GM23338 (cell line): ENCODE data around the gene ASAP2. TPM values are rescaled to one million over a fixed set of nuclear protein-coding genes. Genes with fewer than 3 reads are reported as not detected.

Experiments used
- ATAC-seq: fragments of 200-7000 bp; cut with Tn5 transposase; 3 replicates; pipeline ENCODE4 v1.9.1; 2020
- DNase-seq: peaks from one replicate; pipeline ENCODE4 v3.0.0-alpha.2; 2015; ENCODE audit warnings: low spot score
- H2AFZ ChIP-seq: fragments of 200-600 bp; sonication (generic); 2 replicates; pipeline ENCODE4 v1.8.0; 2016; ENCODE audit warnings: antibody characterized with exemption, mild to moderate bottlenecking, moderate library complexity
- H3F3A ChIP-seq: fragments of 200-600 bp; sonication (generic); replicated peaks from 2 replicates; pipeline ENCODE4 v1.8.0; 2017; ENCODE audit warnings: antibody characterized with exemption, mixed run types, low read depth
- H3K27ac ChIP-seq: fragments of 200-600 bp; sonication (generic); 2 replicates; pipeline ENCODE4 v1.6.1; 2016; ENCODE audit warnings: low read depth
- H3K27me3 ChIP-seq: fragments of 200-600 bp; sonication (generic); 2 replicates; pipeline ENCODE4 v1.8.0; 2016; ENCODE audit warnings: mild to moderate bottlenecking, mixed run types, moderate library complexity; ENCODE audit not compliant: insufficient read depth
- H3K36me3 ChIP-seq: fragments of 200-600 bp; sonication (generic); 2 replicates; pipeline ENCODE4 v1.8.0; 2016; ENCODE audit warnings: mild to moderate bottlenecking; ENCODE audit not compliant: insufficient read depth
- H3K4me1 ChIP-seq: fragments of 200-600 bp; sonication (generic); 2 replicates; pipeline ENCODE4 v1.8.0; 2016; ENCODE audit warnings: mild to moderate bottlenecking, moderate library complexity; ENCODE audit not compliant: insufficient read depth
- H3K4me2 ChIP-seq: fragments of 200-600 bp; sonication (generic); 2 replicates; pipeline ENCODE4 v1.7.1; 2017; ENCODE audit warnings: mixed run types
- H3K4me3 ChIP-seq: fragments of 200-600 bp; sonication (generic); 2 replicates; pipeline ENCODE4 v1.6.1; 2016; ENCODE audit warnings: mixed run types
- H3K79me2 ChIP-seq: fragments of 200-600 bp; sonication (generic); replicated peaks from 2 replicates; pipeline ENCODE4 v1.8.0; 2017; ENCODE audit warnings: mild to moderate bottlenecking; ENCODE audit not compliant: insufficient read depth
- H3K9me2 ChIP-seq: fragments of 200-600 bp; sonication (generic); 2 replicates; pipeline ENCODE4 v1.8.0; 2017; ENCODE audit not compliant: insufficient read depth
- H4K20me1 ChIP-seq: fragments of 200-600 bp; sonication (generic); replicated peaks from 2 replicates; pipeline ENCODE4 v1.8.0; 2017; ENCODE audit warnings: mild to moderate bottlenecking; ENCODE audit not compliant: insufficient read depth
- H3K27ac Mint-ChIP-seq: 2 replicates; pipeline ENCODE4 v1.8.0; 2020; ENCODE audit warnings: inconsistent platforms, mild to moderate bottlenecking, moderate library complexity, mixed read lengths
- H3K27me3 Mint-ChIP-seq: 3 replicates; pipeline ENCODE4 v1.8.0; 2022; ENCODE audit warnings: low read depth, mild to moderate bottlenecking, moderate library complexity, mixed read lengths, inconsistent platforms; ENCODE audit not compliant: insufficient read depth, poor library complexity
- H3K36me3 Mint-ChIP-seq: 3 replicates; pipeline ENCODE4 v1.8.0; 2021; ENCODE audit warnings: low read depth, mild to moderate bottlenecking, inconsistent platforms, moderate library complexity, mixed read lengths
- H3K4me1 Mint-ChIP-seq: 3 replicates; pipeline ENCODE4 v1.8.0; 2020; ENCODE audit warnings: mild to moderate bottlenecking, inconsistent platforms, mixed read lengths
- H3K4me3 Mint-ChIP-seq: 3 replicates; pipeline ENCODE4 v1.8.0; 2021; ENCODE audit warnings: moderate library complexity, mild to moderate bottlenecking, inconsistent platforms, mixed read lengths
- H3K9me3 Mint-ChIP-seq: 3 replicates; pipeline ENCODE4 v1.8.0; 2020; ENCODE audit warnings: moderate library complexity, mild to moderate bottlenecking, inconsistent platforms, mixed read lengths
- CREB1 ChIP-seq: fragments of 250-450 bp; sonication (Bioruptor Pico); IDR thresholded peaks from 2 replicates; pipeline ENCODE4 v1.5.0; 2020; ENCODE audit warnings: low read depth, mild to moderate bottlenecking, moderate library complexity
- JUNB ChIP-seq: IDR thresholded peaks from one replicate; pipeline ENCODE4 v1.6.1; 2016; ENCODE audit warnings: antibody characterized with exemption; ENCODE audit not compliant: unreplicated experiment
- NANOG ChIP-seq: IDR thresholded peaks from 2 replicates; pipeline ENCODE4 v1.6.1; 2016; ENCODE audit warnings: antibody characterized with exemption, borderline replicate concordance
- POLR2AphosphoS5 ChIP-seq: IDR thresholded peaks from 2 replicates; pipeline ENCODE4 v1.6.1; 2016; ENCODE audit warnings: antibody characterized with exemption, low read depth
- STAT1 ChIP-seq: IDR thresholded peaks from one replicate; pipeline ENCODE4 v1.6.1; 2016; ENCODE audit warnings: antibody characterized with exemption; ENCODE audit not compliant: unreplicated experiment
- ZNF114 ChIP-seq: fragments of 250-450 bp; sonication (Bioruptor Pico); IDR thresholded peaks from 2 replicates; pipeline ENCODE4 v1.5.0; 2020; ENCODE audit warnings: mild to moderate bottlenecking, moderate library complexity
- ZNF331 ChIP-seq: fragments of 250-450 bp; sonication (Bioruptor Pico); IDR thresholded peaks from 2 replicates; pipeline ENCODE4 v1.5.0; 2020; ENCODE audit warnings: low read depth, mild to moderate bottlenecking, moderate library complexity
- polyA plus RNA-seq: library from polyadenylated mRNA; unstranded; fragments of >200 nt; fragmentation: Nextera tagmentation; extraction: Ambion mirVana; gene quantifications from 2 replicates; pipeline ENCODE4 v1.2.1, GENCODE V29; 2016
- total RNA-seq: library from RNA; depleted of rRNA; stranded (reverse); fragments of >200 nt; shearing (Covaris generic); gene quantifications from 2 replicates; pipeline ENCODE4 v1.2.3, GENCODE V29; 2014
- TF ChIP-seq, protein P1 (sequence below), 2 experiments: fragments of 200-600 bp in 1 of 2; sonication (generic) in 1 of 2; conservative IDR thresholded peaks; 2 replicates each; pipeline versions ENCODE4 v1.5.1 to v1.6.1; 2016 to 2017; ENCODE audit warnings: antibody characterized with exemption in 2 of 2, low read depth in 2 of 2, mild to moderate bottlenecking in 2 of 2, moderate library complexity in 1 of 2
- TF ChIP-seq, protein P2 (sequence below): IDR thresholded peaks from one replicate; pipeline ENCODE4 v1.6.1; 2018; ENCODE audit warnings: antibody characterized with exemption; ENCODE audit not compliant: unreplicated experiment
- TF ChIP-seq, protein P3 (sequence below): fragments of 250-450 bp; sonication (Bioruptor Pico); IDR thresholded peaks from 2 replicates; pipeline ENCODE4 v1.5.0; 2020; ENCODE audit warnings: mild to moderate bottlenecking, moderate library complexity
- TF ChIP-seq, protein P4 (sequence below): IDR thresholded peaks from 2 replicates; pipeline ENCODE4 v1.6.1; 2016; ENCODE audit warnings: antibody characterized with exemption

Gene ASAP2
- total and polyA plus RNA-seq, 2 experiments from 2014 or later: 2.6 to 15.6 TPM

DNA sequence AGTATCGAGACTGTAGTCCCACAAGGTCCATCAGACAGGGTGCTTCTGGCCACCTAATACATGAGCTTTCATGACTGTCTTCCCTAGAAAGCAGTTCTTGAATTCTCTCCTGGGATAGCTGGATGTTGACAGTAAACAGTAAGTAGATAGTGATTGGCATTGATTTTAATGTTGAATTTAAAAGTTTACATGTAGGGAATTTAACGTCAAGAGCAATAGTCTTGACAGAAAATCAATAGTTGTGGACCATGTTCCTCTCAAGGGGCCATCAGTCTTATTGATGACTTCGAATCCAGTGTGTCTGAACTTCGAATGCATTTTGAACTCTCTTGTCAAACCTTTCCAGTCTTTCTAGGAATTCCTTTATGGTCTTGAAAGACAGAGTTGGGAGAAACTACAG is 152.9 kb downstream of the ASAP2 start (continued):
- TF ChIP-seq, protein P1, sequence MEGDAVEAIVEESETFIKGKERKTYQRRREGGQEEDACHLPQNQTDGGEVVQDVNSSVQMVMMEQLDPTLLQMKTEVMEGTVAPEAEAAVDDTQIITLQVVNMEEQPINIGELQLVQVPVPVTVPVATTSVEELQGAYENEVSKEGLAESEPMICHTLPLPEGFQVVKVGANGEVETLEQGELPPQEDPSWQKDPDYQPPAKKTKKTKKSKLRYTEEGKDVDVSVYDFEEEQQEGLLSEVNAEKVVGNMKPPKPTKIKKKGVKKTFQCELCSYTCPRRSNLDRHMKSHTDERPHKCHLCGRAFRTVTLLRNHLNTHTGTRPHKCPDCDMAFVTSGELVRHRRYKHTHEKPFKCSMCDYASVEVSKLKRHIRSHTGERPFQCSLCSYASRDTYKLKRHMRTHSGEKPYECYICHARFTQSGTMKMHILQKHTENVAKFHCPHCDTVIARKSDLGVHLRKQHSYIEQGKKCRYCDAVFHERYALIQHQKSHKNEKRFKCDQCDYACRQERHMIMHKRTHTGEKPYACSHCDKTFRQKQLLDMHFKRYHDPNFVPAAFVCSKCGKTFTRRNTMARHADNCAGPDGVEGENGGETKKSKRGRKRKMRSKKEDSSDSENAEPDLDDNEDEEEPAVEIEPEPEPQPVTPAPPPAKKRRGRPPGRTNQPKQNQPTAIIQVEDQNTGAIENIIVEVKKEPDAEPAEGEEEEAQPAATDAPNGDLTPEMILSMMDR (conservative IDR thresholded peaks at IDR 0.05; ENCODE audit: low read depth in 2 of 2): no peak
- no peak for TF ChIP-seq NANOG

DNA sequence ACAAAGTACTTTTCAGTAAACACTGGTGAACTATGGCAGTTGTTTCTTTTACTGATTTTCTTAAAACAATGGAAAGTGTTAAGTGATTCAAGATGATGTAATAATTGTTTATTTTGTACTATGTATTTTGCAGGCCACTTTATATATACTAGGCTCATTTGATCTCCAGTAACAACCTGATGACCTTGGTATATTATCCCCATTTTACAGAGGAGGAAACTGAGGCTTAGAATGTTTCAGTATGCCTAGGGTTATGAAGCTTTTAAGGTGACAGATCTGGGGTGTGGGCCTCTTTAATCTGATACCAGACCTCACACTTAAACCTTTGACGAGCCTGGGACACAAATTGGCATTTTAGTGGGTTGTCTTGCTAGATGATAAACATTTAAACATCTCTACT is 153.5 kb downstream of the ASAP2 start:
- Mint-ChIP-seq H3K4me1 (peaks cover 20% of the 10 kb centered on the region), H3K36me3 (peaks cover 41% of the 10 kb centered on the region), H3K27me3 (no peaks in the 10 kb centered on the region), H3K27ac (no peak overlapping the region), H3K4me3 (no peak overlapping the region), H3K9me3 (no peaks in the 10 kb centered on the region)
- Histone ChIP-seq H3K79me2 (no peaks in the 10 kb centered on the region), H2AFZ (no peak overlapping the region), H3K4me3 (no peak overlapping the region), H3K4me2 (no peak overlapping the region), H3K36me3 (no peaks in the 10 kb centered on the region), H4K20me1 (no peaks in the 10 kb centered on the region), H3F3A (no peaks in the 10 kb centered on the region), H3K27me3 (no peaks in the 10 kb centered on the region), H3K9me2 (no peaks in the 10 kb centered on the region), H3K27ac (no peak overlapping the region), H3K4me1 (peaks cover 21% of the 10 kb centered on the region)
- ATAC-seq (no peak), DNase-seq (no peak)
- TF ChIP-seq, protein P2, sequence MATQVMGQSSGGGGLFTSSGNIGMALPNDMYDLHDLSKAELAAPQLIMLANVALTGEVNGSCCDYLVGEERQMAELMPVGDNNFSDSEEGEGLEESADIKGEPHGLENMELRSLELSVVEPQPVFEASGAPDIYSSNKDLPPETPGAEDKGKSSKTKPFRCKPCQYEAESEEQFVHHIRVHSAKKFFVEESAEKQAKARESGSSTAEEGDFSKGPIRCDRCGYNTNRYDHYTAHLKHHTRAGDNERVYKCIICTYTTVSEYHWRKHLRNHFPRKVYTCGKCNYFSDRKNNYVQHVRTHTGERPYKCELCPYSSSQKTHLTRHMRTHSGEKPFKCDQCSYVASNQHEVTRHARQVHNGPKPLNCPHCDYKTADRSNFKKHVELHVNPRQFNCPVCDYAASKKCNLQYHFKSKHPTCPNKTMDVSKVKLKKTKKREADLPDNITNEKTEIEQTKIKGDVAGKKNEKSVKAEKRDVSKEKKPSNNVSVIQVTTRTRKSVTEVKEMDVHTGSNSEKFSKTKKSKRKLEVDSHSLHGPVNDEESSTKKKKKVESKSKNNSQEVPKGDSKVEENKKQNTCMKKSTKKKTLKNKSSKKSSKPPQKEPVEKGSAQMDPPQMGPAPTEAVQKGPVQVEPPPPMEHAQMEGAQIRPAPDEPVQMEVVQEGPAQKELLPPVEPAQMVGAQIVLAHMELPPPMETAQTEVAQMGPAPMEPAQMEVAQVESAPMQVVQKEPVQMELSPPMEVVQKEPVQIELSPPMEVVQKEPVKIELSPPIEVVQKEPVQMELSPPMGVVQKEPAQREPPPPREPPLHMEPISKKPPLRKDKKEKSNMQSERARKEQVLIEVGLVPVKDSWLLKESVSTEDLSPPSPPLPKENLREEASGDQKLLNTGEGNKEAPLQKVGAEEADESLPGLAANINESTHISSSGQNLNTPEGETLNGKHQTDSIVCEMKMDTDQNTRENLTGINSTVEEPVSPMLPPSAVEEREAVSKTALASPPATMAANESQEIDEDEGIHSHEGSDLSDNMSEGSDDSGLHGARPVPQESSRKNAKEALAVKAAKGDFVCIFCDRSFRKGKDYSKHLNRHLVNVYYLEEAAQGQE: no peak
- TF ChIP-seq, protein P3, sequence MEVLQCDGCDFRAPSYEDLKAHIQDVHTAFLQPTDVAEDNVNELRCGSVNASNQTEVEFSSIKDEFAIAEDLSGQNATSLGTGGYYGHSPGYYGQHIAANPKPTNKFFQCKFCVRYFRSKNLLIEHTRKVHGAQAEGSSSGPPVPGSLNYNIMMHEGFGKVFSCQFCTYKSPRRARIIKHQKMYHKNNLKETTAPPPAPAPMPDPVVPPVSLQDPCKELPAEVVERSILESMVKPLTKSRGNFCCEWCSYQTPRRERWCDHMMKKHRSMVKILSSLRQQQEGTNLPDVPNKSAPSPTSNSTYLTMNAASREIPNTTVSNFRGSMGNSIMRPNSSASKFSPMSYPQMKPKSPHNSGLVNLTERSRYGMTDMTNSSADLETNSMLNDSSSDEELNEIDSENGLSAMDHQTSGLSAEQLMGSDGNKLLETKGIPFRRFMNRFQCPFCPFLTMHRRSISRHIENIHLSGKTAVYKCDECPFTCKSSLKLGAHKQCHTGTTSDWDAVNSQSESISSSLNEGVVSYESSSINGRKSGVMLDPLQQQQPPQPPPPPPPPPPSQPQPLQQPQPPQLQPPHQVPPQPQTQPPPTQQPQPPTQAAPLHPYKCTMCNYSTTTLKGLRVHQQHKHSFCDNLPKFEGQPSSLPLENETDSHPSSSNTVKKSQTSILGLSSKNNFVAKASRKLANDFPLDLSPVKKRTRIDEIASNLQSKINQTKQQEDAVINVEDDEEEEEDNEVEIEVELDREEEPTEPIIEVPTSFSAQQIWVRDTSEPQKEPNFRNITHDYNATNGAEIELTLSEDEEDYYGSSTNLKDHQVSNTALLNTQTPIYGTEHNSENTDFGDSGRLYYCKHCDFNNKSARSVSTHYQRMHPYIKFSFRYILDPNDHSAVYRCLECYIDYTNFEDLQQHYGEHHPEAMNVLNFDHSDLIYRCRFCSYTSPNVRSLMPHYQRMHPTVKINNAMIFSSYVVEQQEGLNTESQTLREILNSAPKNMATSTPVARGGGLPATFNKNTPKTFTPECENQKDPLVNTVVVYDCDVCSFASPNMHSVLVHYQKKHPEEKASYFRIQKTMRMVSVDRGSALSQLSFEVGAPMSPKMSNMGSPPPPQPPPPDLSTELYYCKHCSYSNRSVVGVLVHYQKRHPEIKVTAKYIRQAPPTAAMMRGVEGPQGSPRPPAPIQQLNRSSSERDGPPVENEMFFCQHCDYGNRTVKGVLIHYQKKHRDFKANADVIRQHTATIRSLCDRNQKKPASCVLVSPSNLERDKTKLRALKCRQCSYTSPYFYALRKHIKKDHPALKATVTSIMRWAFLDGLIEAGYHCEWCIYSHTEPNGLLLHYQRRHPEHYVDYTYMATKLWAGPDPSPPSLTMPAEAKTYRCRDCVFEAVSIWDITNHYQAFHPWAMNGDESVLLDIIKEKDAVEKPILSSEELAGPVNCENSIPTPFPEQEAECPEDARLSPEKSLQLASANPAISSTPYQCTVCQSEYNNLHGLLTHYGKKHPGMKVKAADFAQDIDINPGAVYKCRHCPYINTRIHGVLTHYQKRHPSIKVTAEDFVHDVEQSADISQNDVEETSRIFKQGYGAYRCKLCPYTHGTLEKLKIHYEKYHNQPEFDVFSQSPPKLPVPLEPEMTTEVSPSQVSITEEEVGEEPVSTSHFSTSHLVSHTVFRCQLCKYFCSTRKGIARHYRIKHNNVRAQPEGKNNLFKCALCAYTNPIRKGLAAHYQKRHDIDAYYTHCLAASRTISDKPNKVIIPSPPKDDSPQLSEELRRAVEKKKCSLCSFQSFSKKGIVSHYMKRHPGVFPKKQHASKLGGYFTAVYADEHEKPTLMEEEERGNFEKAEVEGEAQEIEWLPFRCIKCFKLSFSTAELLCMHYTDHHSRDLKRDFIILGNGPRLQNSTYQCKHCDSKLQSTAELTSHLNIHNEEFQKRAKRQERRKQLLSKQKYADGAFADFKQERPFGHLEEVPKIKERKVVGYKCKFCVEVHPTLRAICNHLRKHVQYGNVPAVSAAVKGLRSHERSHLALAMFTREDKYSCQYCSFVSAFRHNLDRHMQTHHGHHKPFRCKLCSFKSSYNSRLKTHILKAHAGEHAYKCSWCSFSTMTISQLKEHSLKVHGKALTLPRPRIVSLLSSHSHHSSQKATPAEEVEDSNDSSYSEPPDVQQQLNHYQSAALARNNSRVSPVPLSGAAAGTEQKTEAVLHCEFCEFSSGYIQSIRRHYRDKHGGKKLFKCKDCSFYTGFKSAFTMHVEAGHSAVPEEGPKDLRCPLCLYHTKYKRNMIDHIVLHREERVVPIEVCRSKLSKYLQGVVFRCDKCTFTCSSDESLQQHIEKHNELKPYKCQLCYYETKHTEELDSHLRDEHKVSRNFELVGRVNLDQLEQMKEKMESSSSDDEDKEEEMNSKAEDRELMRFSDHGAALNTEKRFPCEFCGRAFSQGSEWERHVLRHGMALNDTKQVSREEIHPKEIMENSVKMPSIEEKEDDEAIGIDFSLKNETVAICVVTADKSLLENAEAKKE (CRISPR knock-in tag): no peak
- TF ChIP-seq NANOG (no peak), ZNF331 (CRISPR knock-in tag) (no peak), ZNF114 (CRISPR knock-in tag) (no peak), STAT1 (no peak), JUNB (no peak), CREB1 (no peak), POLR2AphosphoS5 (no peak)
- TF ChIP-seq, protein P4, sequence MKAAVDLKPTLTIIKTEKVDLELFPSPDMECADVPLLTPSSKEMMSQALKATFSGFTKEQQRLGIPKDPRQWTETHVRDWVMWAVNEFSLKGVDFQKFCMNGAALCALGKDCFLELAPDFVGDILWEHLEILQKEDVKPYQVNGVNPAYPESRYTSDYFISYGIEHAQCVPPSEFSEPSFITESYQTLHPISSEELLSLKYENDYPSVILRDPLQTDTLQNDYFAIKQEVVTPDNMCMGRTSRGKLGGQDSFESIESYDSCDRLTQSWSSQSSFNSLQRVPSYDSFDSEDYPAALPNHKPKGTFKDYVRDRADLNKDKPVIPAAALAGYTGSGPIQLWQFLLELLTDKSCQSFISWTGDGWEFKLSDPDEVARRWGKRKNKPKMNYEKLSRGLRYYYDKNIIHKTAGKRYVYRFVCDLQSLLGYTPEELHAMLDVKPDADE: no peak
- TF ChIP-seq, protein P1 (conservative IDR thresholded peaks at IDR 0.05; ENCODE audit: low read depth in 2 of 2): no peak
